ENCODE data around the gene BBS9. TPM values are rescaled to one million over a fixed set of nuclear protein-coding genes. Genes with fewer than 3 reads are reported as not detected.
"Not testable (repeated sequence)": the region's sequence is repeated elsewhere in the genome, so short reads cannot be mapped to it uniquely, and the experiment has no call there.

The BBS9 gene
- total and polyA plus RNA-seq, 2 donors (not counting 3 experiments of a cell fraction or from before 2014, with no cell fraction given): 5.7 to 17.4 TPM

DNA sequence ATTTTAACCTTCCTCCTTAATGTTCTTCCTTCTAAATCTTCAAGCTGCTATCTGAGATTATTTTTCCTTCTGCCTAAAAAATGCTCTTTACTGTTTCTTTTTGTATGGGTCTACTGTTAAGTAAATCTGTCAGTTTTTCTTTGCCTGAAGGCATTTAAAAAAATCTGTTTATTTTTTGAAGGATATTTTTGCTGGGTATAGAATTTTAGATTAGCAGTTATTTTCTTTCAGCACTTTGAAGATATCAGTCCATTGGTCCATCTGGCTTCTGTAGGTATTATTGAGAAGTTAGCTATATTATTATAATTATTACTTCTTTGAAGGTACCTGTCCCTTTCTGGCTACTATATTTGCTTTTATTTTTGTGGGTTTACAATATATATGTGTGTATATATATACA is 171.4 kb downstream of the BBS9 start:
- Histone ChIP-seq H3K9me3 (replicated peaks; ENCODE audit: control insufficient read depth, insufficient read depth, low read length) (no peaks in the 10 kb centered on the region), H3K27ac (ENCODE audit: insufficient read depth, low read depth, low read length) (no peak overlapping the region), H3K4me1 (ENCODE audit: control insufficient read depth, extremely low read depth, insufficient read depth, low read length) (no peaks in the 10 kb centered on the region), H3K9ac (replicated peaks; ENCODE audit: extremely low read depth, insufficient read depth, low read length) (no peak overlapping the region), H3K9me1 (replicated peaks; ENCODE audit: control insufficient read depth, extremely low read depth, insufficient read depth, low read length) (no peaks in the 10 kb centered on the region), H3K4me2 (ENCODE audit: insufficient read depth, low read length) (no peak overlapping the region), H3K36me3 (ENCODE audit: control insufficient read depth in 2 of 2, extremely low read depth in 1 of 2, insufficient read depth in 2 of 2, low read length in 2 of 2) (no peaks in the 10 kb centered on the region), H3K4me3 (replicated peaks in 1 of 3; ENCODE audit: insufficient read depth in 1 of 3, low read depth in 1 of 3, low read length in 3 of 3) (no peak overlapping the region), H3K27me3 (ENCODE audit: control insufficient read depth in 2 of 2, insufficient read depth in 2 of 2, low read length in 2 of 2) (no peaks in the 10 kb centered on the region), H2AFZ (ENCODE audit: low read depth, low read length) (no peak overlapping the region), H4K20me1 (replicated peaks; ENCODE audit: control insufficient read depth, extremely low read depth, insufficient read depth, low read length) (no peaks in the 10 kb centered on the region), H3K79me2 (ENCODE audit: control insufficient read depth, insufficient read depth, low read length) (no peaks in the 10 kb centered on the region)
- dilution Hi-C loops (cut with MboI; ENCODE audit: extremely low pct_ligation_motif_present, low sequenced_read_pairs) (no loop called here), intact Hi-C loops (cut with micrococcal nuclease) (no loop called here)
- no peak for FAIRE-seq
- DNase-seq (ENCODE audit: low read depth, low spot score): no peak
- POLR2A ChIA-PET: no interaction called here
- CTCF ChIA-PET: interaction anchor here (0.6 kb wide), 1 partner anchor 605 kb away, joined by 3 read pairs; the partner anchor contains the start of gene BMPER
- no TSS peak for BruUV-seq (replicated peaks)
- no peak for TF ChIP-seq CTCF (IDR thresholded peaks at IDR 0.05; ENCODE audit: extremely low read depth in 1 of 2, insufficient read depth in 1 of 2, low read depth in 1 of 2, low read length in 2 of 2)
- TF ChIP-seq, protein P1, sequence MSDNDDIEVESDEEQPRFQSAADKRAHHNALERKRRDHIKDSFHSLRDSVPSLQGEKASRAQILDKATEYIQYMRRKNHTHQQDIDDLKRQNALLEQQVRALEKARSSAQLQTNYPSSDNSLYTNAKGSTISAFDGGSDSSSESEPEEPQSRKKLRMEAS (IDR thresholded peaks at IDR 0.05; ENCODE audit: insufficient read depth, insufficient read length): no peak
- TF ChIP-seq GATA2 (IDR thresholded peaks at IDR 0.05; ENCODE audit: insufficient read depth, insufficient read length, low read depth, low read length): no peak
- no peak for TF ChIP-seq FOS (IDR thresholded peaks at IDR 0.05; ENCODE audit: borderline replicate concordance, insufficient read depth, low read length)
- no peak for TF ChIP-seq EZH2 (IDR thresholded peaks at IDR 0.05; ENCODE audit: borderline replicate concordance, low read depth, low read length, severe bottlenecking)
- TF ChIP-seq POLR2A (IDR thresholded peaks at IDR 0.05; ENCODE audit: low read depth, low read length): no peak
- no peak for TF ChIP-seq POLR2AphosphoS5 (IDR thresholded peaks at IDR 0.05; ENCODE audit: insufficient read depth, low read depth, low read length)
- TF ChIP-seq JUN (IDR thresholded peaks at IDR 0.05; ENCODE audit: borderline replicate concordance, insufficient read depth, insufficient read length, low read depth): no peak
- TF ChIP-seq MYC (IDR thresholded peaks at IDR 0.05; ENCODE audit: low read depth, low read length): no peak

- intact Hi-C loops (cut with micrococcal nuclease); H3K9ac ChIP-seq (replicated peaks; ENCODE audit: extremely low read depth, insufficient read depth, low read length); FAIRE-seq; H3K9me3 ChIP-seq (replicated peaks; ENCODE audit: control insufficient read depth, insufficient read depth, low read length); H3K4me3 ChIP-seq (replicated peaks in 1 of 3; ENCODE audit: insufficient read depth in 1 of 3, low read depth in 1 of 3, low read length in 3 of 3); H3K36me3 ChIP-seq (ENCODE audit: control insufficient read depth in 2 of 2, extremely low read depth in 1 of 2, insufficient read depth in 2 of 2, low read length in 2 of 2); H4K20me1 ChIP-seq (replicated peaks; ENCODE audit: control insufficient read depth, extremely low read depth, insufficient read depth, low read length); H3K27me3 ChIP-seq (ENCODE audit: control insufficient read depth in 2 of 2, insufficient read depth in 2 of 2, low read length in 2 of 2); H3K9me1 ChIP-seq (replicated peaks; ENCODE audit: control insufficient read depth, extremely low read depth, insufficient read depth, low read length); H3K27ac ChIP-seq (ENCODE audit: insufficient read depth, low read depth, low read length); DNase-seq (ENCODE audit: low read depth, low spot score); H3K79me2 ChIP-seq (ENCODE audit: control insufficient read depth, insufficient read depth, low read length); POLR2A ChIA-PET; BruUV-seq (replicated peaks); H3K4me2 ChIP-seq (ENCODE audit: insufficient read depth, low read length); H2AFZ ChIP-seq (ENCODE audit: low read depth, low read length); CTCF ChIA-PET; H3K4me1 ChIP-seq (ENCODE audit: control insufficient read depth, extremely low read depth, insufficient read depth, low read length); dilution Hi-C loops (cut with MboI; ENCODE audit: extremely low pct_ligation_motif_present, low sequenced_read_pairs): not testable (repeated sequence)
Measured at GRCh38 chr7:33303978-33304557, 174.7 kb downstream of the BBS9 start.

Measured in endothelial cell of umbilical vein (primary cell).